SK-N-SH treated with all-trans-retinoic acid at 6 μM for 48 hours (cell line): ENCODE results near the gene GPC6.

Experiments
- ATAC-seq: fragments of 200-7000 bp; cut with Tn5 transposase; 3 replicates; pipeline ENCODE4 v1.9.1; 2020; ENCODE audit warnings: mild to moderate bottlenecking, moderate library complexity
- ARNTL ChIP-seq: fragments of 450-650 bp; formaldehyde crosslinking; IDR thresholded peaks from 2 replicates; pipeline ENCODE4 v1.5.0; 2020; ENCODE audit warnings: low read depth, mild to moderate bottlenecking, moderate library complexity, borderline replicate concordance
- BACH2 ChIP-seq: fragments of 250-450 bp; sonication (Bioruptor Pico); IDR thresholded peaks from 2 replicates; pipeline ENCODE4 v1.9.0; 2021; ENCODE audit warnings: mild to moderate bottlenecking, borderline replicate concordance
- CREB5 ChIP-seq: fragments of 250-450 bp; sonication (Bioruptor Pico); IDR thresholded peaks from 2 replicates; pipeline ENCODE4 v1.5.1; 2020; ENCODE audit warnings: low read depth, mild to moderate bottlenecking, moderate library complexity
- CSDC2 ChIP-seq: fragments of 250-450 bp; sonication (Bioruptor Pico); IDR thresholded peaks from 2 replicates; pipeline ENCODE4 v1.5.0; 2020; ENCODE audit warnings: mild to moderate bottlenecking, moderate library complexity
- CSRNP3 ChIP-seq: fragments of 250-450 bp; sonication (Bioruptor Pico); IDR thresholded peaks from 2 replicates; pipeline ENCODE4 v1.5.1; 2021; ENCODE audit warnings: mild to moderate bottlenecking, moderate library complexity
- ESRRG ChIP-seq: fragments of 250-450 bp; sonication (Bioruptor Pico); IDR thresholded peaks from 2 replicates; pipeline ENCODE4 v1.6.1; 2021; ENCODE audit warnings: mild to moderate bottlenecking
- ISL1 ChIP-seq: fragments of 250-450 bp; sonication (Bioruptor Pico); IDR thresholded peaks from 2 replicates; pipeline ENCODE4 v2.1.2; 2022; ENCODE audit warnings: mild to moderate bottlenecking, moderate library complexity
- OSR1 ChIP-seq: fragments of 250-450 bp; sonication (Bioruptor Pico); IDR thresholded peaks from 2 replicates; pipeline ENCODE4 v1.8.0; 2022; ENCODE audit warnings: moderate library complexity, mild to moderate bottlenecking, inconsistent platforms
- PPARA ChIP-seq: fragments of 250-450 bp; sonication (Bioruptor Pico); IDR thresholded peaks from 2 replicates; pipeline ENCODE4 v1.5.0; 2020; ENCODE audit warnings: mild to moderate bottlenecking, borderline replicate concordance
- RARB ChIP-seq: fragments of 250-450 bp; sonication (Bioruptor Pico); IDR thresholded peaks from 2 replicates; pipeline ENCODE4 v1.8.0; 2021; ENCODE audit warnings: mild to moderate bottlenecking, moderate library complexity
- SNAI2 ChIP-seq: fragments of 250-450 bp; sonication (Bioruptor Pico); IDR thresholded peaks from 2 replicates; pipeline ENCODE4 v1.5.0; 2020; ENCODE audit warnings: mild to moderate bottlenecking, moderate library complexity
- TOX ChIP-seq: fragments of 250-450 bp; sonication (Bioruptor Pico); IDR thresholded peaks from 2 replicates; pipeline ENCODE4 v1.8.0; 2021; ENCODE audit warnings: mild to moderate bottlenecking, moderate library complexity, borderline replicate concordance
- ZC3H10 ChIP-seq: fragments of 250-450 bp; sonication (Bioruptor Pico); IDR thresholded peaks from 2 replicates; pipeline ENCODE4 v1.5.1; 2021; ENCODE audit warnings: mild to moderate bottlenecking, moderate library complexity
- ZFP3 ChIP-seq: fragments of 250-450 bp; sonication (Bioruptor Pico); IDR thresholded peaks from 2 replicates; pipeline ENCODE4 v1.5.0; 2020; ENCODE audit warnings: mild to moderate bottlenecking, moderate library complexity
- ZFP30 ChIP-seq: fragments of 450-650 bp; formaldehyde crosslinking; IDR thresholded peaks from 2 replicates; pipeline ENCODE4 v1.5.0; 2022; ENCODE audit warnings: mild to moderate bottlenecking, moderate library complexity
- ZNF565 ChIP-seq: fragments of 450-650 bp; formaldehyde crosslinking; conservative IDR thresholded peaks from 2 replicates; pipeline ENCODE4 v1.5.0; 2020; ENCODE audit warnings: low read depth, mild to moderate bottlenecking, moderate library complexity
- ZNF70 ChIP-seq: fragments of 450-650 bp; formaldehyde crosslinking; IDR thresholded peaks from 2 replicates; pipeline ENCODE4 v1.5.0; 2020; ENCODE audit warnings: mild to moderate bottlenecking, moderate library complexity
- ZNF8 ChIP-seq: fragments of 450-650 bp; formaldehyde crosslinking; IDR thresholded peaks from 2 replicates; pipeline ENCODE4 v1.5.0; 2020; ENCODE audit warnings: mild to moderate bottlenecking, moderate library complexity
- TF ChIP-seq, protein P1 (sequence below): fragments of 250-450 bp; sonication (Bioruptor Pico); IDR thresholded peaks from 2 replicates; pipeline ENCODE4 v1.8.0; 2020; ENCODE audit warnings: mild to moderate bottlenecking, moderate library complexity, borderline replicate concordance
- TF ChIP-seq, protein P2 (sequence below): fragments of 250-450 bp; sonication (Bioruptor Pico); IDR thresholded peaks from 2 replicates; pipeline ENCODE4 v1.8.0; 2021; ENCODE audit warnings: low read depth, mild to moderate bottlenecking, moderate library complexity, borderline replicate concordance

Gene GPC6

DNA sequence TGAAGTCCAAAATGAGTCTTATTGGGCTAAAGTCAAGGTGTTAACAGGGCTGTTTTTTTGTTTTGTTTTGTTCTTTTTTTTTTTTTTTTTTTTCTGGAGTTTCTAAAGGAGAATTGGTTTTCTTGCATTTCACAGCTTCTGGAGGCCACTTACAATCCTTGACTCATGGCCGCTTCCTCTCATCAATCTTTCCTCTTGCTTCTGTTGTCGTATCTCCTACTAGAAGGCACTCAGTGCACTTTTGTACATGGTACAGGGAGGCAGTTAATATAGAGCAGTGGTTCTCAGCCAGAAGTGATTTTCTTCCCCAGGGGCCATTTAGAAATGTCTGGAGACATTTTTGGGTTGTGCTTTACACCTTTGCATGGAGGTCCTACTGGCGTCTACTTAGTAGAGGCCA lies 706.3 kb downstream of the GPC6 start:
- no peak for ATAC-seq
- TF ChIP-seq, protein P1, sequence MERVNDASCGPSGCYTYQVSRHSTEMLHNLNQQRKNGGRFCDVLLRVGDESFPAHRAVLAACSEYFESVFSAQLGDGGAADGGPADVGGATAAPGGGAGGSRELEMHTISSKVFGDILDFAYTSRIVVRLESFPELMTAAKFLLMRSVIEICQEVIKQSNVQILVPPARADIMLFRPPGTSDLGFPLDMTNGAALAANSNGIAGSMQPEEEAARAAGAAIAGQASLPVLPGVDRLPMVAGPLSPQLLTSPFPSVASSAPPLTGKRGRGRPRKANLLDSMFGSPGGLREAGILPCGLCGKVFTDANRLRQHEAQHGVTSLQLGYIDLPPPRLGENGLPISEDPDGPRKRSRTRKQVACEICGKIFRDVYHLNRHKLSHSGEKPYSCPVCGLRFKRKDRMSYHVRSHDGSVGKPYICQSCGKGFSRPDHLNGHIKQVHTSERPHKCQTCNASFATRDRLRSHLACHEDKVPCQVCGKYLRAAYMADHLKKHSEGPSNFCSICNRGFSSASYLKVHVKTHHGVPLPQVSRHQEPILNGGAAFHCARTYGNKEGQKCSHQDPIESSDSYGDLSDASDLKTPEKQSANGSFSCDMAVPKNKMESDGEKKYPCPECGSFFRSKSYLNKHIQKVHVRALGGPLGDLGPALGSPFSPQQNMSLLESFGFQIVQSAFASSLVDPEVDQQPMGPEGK (CRISPR knock-in tag) = no peak
- no peak for TF ChIP-seq RARB (CRISPR knock-in tag)
- TF ChIP-seq, protein P2, sequence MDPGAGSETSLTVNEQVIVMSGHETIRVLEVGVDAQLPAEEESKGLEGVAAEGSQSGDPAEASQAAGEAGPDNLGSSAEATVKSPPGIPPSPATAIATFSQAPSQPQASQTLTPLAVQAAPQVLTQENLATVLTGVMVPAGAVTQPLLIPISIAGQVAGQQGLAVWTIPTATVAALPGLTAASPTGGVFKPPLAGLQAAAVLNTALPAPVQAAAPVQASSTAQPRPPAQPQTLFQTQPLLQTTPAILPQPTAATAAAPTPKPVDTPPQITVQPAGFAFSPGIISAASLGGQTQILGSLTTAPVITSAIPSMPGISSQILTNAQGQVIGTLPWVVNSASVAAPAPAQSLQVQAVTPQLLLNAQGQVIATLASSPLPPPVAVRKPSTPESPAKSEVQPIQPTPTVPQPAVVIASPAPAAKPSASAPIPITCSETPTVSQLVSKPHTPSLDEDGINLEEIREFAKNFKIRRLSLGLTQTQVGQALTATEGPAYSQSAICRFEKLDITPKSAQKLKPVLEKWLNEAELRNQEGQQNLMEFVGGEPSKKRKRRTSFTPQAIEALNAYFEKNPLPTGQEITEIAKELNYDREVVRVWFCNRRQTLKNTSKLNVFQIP (CRISPR knock-in tag) = no peak
- TF ChIP-seq ZNF565 (CRISPR knock-in tag) = no peak
- no peak for TF ChIP-seq OSR1 (CRISPR knock-in tag)
- TF ChIP-seq SNAI2 = no peak
- TF ChIP-seq PPARA (CRISPR knock-in tag) = no peak
- TF ChIP-seq CSDC2 (CRISPR knock-in tag) = no peak
- TF ChIP-seq CREB5 (CRISPR knock-in tag) = no peak
- TF ChIP-seq ESRRG (CRISPR knock-in tag) = no peak
- TF ChIP-seq ARNTL (CRISPR knock-in tag) = no peak
- no peak for TF ChIP-seq ISL1 (CRISPR knock-in tag)
- TF ChIP-seq ZNF70 (CRISPR knock-in tag) = no peak
- TF ChIP-seq ZC3H10 (CRISPR knock-in tag) = no peak

DNA sequence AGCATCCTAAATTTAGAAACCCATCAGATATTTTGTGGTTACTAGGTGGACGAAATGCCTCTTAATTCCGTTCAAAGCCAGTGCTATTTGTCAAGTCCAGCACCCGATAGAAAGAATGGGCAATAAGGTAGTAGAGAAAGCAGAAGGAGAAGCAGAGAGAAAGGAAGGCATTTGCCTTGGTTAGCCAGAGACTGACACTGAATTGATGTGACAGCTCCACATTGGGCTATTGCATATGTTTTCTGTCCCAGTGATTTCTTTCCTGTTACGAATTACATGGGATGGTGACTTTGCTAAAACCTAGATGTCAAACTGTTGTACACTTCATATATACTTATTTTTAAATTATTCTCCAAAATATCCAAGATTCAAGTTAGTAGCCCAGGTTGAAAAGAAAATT lies 710.3 kb downstream of the GPC6 start:
- TF ChIP-seq ZNF70 (CRISPR knock-in tag) (no peak), BACH2 (no peak), TOX (CRISPR knock-in tag) (no peak), ESRRG (CRISPR knock-in tag) (no peak), CSRNP3 (CRISPR knock-in tag) (no peak), ZFP30 (CRISPR knock-in tag) (no peak), ZNF8 (CRISPR knock-in tag) (no peak), SNAI2 (no peak), ISL1 (CRISPR knock-in tag) (no peak), OSR1 (CRISPR knock-in tag) (no peak)
- TF ChIP-seq, protein P2 (CRISPR knock-in tag) = no peak
- TF ChIP-seq, protein P1 (CRISPR knock-in tag) = no peak
- no peak for ATAC-seq

DNA sequence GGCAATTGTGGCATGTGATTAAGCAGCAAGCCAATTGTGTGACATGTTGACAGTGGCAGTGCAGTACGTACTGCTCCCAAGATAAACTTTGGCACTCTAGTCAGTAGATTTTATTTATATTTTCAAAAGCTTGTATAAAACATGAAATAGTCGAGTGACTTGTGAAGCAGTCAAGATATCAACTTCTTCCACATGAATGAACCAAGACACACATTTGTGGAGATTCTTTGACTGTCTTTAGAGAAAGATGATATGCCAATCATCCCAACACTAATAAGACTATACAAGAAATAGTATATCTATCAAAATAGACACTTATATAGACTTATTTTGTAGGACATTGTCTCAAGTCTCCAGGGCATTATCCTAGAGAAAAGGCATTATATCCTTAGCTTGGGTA lies 714.8 kb downstream of the GPC6 start:
- no peak for ATAC-seq
- TF ChIP-seq SNAI2 = no peak
- no peak for TF ChIP-seq RARB (CRISPR knock-in tag)
- no peak for TF ChIP-seq BACH2
- TF ChIP-seq PPARA (CRISPR knock-in tag) = no peak
- no peak for TF ChIP-seq ZNF565 (CRISPR knock-in tag)
- TF ChIP-seq ZFP3 = no peak
- TF ChIP-seq, protein P1 (CRISPR knock-in tag) = no peak
- no peak for TF ChIP-seq CSRNP3 (CRISPR knock-in tag)
